Measurements from ENCODE around the gene APOBEC3H.

APOBEC3H gene

GRCh38 chr22:39135092-39135896, 38.2 kb downstream of the APOBEC3H start:
- no peak for DNase-seq (ENCODE audit: low read depth, low spot score)

DNA sequence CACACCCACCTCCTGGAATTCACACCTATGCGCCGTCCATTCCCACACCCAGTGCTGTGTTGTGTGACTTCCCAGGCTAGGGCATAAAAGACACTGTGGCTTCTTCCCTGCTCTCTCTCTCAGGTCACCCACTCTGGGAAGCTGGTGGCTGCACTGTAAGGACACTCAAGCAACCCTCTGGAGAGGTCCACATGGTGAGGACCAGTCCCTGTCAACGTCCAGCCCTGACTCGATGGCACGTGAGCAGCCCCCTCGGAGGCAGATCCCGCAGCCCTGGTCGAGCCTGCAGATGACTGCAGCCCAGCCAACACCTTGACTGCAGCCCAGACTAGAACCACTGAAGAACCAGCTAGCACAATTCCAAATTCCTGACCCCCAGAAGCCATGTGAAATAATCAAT, 39.3 kb downstream of the APOBEC3H start:
- no peak for DNase-seq (ENCODE audit: low read depth, low spot score)

DNA sequence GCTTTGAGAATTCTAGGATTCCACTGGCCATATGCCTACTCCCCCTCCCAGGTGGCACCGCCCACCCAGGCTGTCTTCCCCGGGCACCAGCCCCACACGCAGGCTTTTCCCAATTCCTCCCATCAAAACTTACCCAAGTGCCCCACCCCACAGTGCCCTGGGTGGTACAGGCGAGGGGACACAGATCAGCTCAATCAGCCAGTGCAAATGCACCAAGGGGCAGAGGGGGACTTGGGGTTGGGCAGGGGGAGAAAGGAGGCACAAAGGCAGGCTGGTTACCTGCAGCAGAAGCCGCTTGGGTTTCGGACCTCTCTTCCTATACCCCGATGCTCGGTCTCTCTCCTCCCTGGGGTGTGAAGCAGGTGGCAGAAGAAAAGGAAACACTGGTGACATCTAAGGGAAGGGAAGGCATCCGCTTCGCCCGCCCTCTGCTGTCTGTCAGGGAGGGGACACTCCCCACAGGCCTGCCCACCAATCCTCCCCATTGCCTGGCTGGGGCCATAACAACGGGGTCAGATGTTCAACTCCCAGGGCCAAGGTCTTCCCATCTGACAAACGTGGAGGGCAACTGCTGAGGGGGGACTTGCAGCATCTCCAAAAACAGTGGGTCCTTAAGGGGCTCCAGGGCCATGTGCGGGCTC, 41.4 kb downstream of the APOBEC3H start:
- DNase-seq (ENCODE audit: low read depth, low spot score): no peak

DNA sequence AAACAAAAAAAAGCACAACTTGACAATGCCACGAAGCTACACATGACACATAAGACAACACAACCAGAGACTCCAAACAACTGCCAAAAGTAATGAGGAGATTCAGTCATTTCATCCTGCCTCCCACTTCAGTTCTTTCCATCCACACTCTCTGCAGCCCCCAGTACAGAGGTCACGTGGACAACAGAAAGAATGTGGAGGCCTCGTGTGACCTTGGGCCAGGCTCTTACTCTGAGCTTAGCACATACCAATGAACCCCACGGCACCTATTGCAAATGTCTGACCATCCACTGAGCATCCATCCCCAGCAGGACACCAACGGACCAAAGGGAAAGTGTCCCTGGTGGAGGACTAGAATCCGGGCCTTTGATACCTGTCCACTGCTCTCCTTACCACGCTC, 42.9 kb downstream of the APOBEC3H start:
- no peak for DNase-seq (ENCODE audit: low read depth, low spot score)

GRCh38 chr22:39142088-39142680, 45.1 kb downstream of the APOBEC3H start:
- DNase-seq (ENCODE audit: low read depth, low spot score): no peak

DNA sequence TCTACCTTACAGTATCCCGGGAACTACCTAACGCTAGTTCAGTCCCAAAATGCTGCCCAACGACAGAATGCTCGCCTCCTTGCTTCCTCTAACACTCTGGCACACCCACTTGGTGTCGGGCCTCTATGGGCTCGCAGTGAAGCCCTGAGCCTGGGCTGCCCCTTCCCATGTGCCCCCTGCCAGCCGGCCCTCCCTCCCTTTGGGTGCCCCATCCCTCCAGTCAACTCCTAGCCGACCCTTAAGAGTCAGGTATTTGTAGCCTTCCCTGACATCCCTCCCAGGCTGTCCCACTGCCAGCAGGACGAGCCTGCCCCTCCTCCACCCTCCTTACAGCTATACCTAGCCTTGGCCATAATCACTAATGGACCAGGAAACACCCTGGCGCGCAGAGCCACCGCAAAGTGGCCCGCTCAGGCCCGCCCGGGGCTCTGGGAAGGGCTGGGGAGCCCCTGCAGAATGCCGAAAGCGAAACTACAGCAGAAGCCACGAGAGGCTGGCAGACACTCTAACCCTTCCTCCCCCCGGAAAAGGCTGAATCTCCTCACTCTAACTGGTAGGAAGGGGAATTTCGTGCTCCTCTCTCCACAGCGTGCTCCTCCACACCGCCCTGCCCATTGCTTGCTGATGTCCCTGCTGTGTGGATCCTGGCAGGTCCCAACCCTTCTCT, 47.2 kb downstream of the APOBEC3H start:
- no peak for DNase-seq (ENCODE audit: low read depth, low spot score)

DNA sequence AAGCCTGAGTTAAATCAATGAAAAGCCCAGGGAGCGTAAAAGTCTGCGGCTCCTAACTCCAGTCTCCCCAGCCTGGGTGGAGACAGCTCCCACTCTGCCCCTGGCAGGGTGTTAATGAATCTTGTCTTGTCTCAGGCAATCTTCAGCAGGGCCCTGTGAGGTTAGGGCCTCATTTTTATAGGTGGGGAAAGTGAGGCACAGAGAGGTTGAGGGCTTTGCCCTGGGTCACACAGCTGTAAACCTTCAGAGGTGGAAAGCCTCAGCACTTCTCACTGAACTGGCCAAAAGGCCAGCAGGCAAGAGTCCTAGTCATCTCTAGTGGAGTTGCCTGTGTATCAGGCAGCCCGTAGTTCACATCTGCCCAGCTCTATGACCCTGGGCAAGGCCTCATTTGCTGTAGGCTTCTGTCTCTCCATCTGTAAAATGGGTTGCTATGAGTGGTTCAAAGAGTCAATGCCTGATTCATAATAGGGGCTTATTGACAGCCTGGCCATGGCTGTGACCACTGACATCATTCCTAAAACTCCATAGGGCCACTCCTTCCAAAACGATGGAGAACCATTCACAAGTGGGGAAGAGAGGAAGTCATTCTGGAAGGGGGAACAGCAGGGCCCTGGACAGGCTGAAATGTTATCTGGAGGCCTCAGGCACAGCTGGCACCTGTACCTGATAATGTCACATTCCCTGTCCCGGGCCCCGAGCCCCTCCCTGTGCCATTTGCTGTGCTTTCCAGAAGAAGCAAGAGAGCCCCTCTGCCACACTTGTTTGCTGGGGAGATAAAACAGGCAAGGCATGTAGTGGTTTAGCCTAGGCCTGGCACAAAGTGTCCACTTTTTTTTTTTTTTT, 49.4 kb downstream of the APOBEC3H start:
- no peak for DNase-seq (ENCODE audit: low read depth, low spot score)

GRCh38 chr22:39147335-39148025, 50.4 kb downstream of the APOBEC3H start:
- no peak for DNase-seq (ENCODE audit: low read depth, low spot score)

- DNase-seq (ENCODE audit: low read depth, low spot score): no peak
These were observed 51.1 kb downstream of the APOBEC3H start for GRCh38 chr22:39148026-39148726.

- DNase-seq (ENCODE audit: low read depth, low spot score): no peak
These were observed 51.9 kb downstream of the APOBEC3H start for GRCh38 chr22:39148727-39149535.

DNA sequence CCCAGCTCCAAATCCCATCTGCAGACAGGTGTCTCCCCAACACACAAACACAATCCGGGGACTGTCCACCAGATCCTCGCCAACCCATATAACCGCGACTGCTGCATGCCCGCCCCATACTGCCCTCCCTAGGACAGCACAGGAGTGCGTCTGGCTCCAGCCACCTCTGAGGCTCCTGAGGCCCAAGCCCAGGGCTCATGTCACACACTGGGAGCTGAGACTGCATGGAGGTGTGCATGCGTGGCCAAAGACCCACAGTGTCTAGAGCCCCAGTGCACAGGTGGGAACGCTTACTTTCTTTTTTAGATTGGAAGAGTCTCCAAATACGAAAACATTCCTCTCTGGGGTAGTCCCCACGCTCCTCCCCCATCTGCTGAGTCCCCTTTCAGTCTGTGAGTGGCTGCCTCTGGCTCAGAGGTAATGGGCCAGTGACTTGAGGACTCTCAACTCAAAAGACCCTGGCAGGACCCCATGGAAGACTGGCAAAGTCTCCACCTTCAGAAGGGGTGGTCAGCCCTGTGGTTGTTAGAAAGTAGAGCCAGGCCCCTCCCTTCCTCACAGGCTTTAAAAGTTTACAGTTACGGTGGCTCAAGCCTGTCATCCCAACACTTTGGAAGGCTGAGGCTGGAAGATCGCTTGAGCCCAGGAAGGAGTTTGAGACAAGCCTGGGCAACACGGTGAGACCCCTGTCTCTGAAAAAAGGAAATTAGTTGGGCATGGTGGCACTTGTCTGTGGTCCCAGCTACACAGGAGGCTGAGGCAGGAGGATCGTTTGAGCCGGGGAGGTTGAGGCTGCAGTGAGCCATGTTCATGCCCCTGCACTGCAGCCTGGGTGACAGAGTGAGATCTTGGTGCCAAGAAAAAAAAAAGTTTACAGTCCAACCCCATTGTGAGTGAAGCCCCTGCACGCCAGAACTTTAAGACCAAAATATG, 53.1 kb downstream of the APOBEC3H start:
- DNase-seq (ENCODE audit: low read depth, low spot score): no peak

- no peak for DNase-seq (ENCODE audit: low read depth, low spot score)
These were observed 53.8 kb downstream of the APOBEC3H start for GRCh38 chr22:39150848-39151215.

- no peak for DNase-seq (ENCODE audit: low read depth, low spot score)
These were observed 54.4 kb downstream of the APOBEC3H start for GRCh38 chr22:39151329-39151975.

DNA sequence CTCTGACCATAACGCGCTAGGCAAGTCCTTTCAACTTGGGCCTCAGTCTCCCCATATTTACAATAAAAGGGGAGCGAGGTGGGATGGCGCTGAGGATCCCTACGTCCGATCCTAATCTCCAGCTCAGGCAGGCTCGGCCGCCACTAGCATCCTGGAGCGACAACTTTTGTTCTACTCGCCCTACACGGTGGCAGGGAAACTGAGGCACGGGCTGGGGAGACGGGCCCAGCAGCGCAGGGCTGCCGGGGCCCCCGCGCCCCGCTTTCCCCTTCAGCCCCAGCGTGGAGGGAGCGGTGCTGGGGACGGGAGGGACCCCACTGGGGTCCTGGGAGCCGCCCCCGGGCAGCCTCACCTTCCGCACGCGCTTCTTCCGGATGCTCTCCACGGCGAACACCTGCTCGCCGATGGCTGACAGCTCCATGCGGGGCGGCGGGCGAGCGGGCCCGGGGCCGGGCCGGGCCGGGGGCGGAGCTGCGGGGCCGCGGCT, 55.0 kb downstream of the APOBEC3H start:
- no peak for DNase-seq (ENCODE audit: low read depth, low spot score)

DNA sequence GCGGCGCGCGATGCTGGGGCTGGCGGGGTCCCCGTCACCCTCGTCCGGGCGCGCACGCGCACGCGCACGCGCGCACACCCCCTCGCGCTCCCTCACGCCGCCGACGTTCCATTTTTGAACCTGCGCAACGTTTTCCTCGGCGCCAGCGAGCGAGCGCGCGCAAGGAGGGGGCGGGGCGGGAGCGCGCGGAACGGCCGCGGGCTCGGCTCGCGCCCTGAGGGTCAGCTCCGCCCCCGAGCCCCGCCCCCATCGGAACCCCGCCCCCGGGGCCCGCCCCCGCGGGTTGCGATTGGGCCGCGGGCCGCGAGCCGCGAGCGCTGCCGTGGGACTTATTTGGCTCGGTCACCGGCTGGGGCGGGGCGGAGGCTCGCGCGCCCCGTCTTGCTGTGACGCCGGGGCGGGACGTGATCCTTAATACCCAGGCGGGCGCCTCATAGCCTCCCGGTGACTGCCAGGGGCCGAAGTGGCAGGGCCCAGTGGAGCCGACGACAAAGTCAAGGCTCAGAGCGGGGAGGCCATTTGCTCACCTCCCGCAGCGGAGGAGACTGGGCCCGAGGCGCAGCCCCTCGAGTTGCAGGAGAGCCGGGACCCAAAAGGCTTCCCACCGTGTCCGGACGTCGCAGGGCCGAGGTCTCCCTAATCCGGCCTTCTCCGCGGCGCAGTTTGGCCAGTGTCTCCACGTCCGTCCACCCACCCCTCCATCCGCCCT, 55.6 kb downstream of the APOBEC3H start, which contains the start of gene CBX7:
TSS of gene CBX7 (minus strand) at position 170 of the 709 bp plus-strand sequence. CDS start 236 bp downstream, outside the sequence.
- no peak for DNase-seq (ENCODE audit: low read depth, low spot score)

DNA sequence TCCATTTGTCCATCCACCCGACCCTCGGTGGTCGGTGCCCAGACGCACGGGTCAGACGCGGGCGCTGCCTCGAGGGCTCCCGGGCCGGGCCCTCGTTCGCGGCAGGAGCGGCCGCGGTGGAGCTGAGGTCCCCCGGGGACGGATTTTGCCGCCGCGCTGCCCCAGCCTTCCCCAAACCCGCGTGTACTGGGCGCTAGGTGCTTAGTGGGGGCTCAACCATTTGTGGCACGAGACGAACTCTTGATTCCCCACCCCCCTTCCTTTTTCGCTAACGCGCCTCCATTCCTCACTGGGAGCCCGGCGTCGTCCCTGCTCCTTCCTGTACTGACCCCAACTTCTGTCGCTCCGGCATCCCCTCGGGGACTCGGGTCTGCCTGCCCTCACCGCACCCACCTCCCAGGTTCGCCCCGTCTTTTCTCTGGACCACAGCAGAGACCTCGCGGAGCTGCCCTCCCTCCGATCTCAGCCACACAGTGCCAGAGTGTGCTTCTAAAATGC, 56.2 kb downstream of the APOBEC3H start:
- no peak for DNase-seq (ENCODE audit: low read depth, low spot score)

Measured in iPS DF 19.7 (cell line).